Measurements from ENCODE around the gene MAGT1.
"Not testable (repeated sequence)": the region's sequence is repeated elsewhere in the genome, so short reads cannot be mapped to it uniquely, and the experiment has no call there.

MAGT1 gene

DNA sequence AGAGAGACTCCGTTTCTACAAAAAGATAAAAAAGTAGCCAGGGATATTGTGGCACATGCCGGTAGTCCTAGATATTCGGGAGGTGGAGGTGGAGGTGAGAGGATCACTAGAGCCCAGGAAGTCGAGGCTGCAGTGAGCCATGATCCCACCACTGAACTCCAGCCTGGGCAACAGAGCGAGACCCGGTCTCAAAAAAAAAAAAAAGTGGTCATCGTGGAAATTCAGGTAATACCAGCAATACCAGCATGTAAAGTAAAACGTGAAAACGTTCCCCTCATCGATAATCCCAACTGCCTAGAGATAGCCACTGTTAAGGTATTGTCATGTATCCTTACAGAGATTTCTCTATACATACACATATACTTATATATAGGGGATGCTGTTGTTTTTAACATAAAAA is 1.5 kb downstream of the MAGT1 start:
- H3K9me3 ChIP-seq = no peaks in the 10 kb centered on the region
- H3K36me3 ChIP-seq = no peaks in the 10 kb centered on the region
- DNase-seq = no peak
- intact Hi-C loops (cut with DNase I; ENCODE audit: low total_unique reads) = no loop called here
- H3K27me3 ChIP-seq = no peaks in the 10 kb centered on the region
- H3K4me3 ChIP-seq = peak overlapping the region; percentile 71 to 73
- no peak overlapping the region for H3K27ac ChIP-seq
- TF ChIP-seq CTCF (IDR thresholded peaks at IDR 0.05) = no peak
- H3K4me1 ChIP-seq = peaks cover 0 to 29% (median 0%) of the 10 kb centered on the region in 4 donors

DNA sequence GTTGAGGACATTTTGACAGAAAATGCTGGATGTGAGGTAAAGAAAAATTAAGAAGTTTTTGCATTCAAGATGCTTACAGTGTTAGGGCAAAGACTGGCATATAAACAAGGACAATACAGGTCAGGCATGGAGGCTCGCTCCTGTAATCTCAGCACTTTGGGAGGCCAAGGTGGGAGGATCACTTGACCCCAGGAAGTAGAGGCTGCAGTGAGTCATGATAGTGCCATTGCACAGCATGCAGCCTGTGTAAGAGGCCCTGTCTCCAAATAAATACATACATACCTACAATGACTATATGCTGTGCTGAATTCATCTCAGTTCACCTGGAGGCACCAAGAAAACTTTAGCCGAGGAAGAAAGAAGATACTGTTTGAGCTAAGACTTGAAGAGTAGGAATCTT is 2.3 kb downstream of the MAGT1 start:
- Histone ChIP-seq H3K4me1 (peaks cover 0 to 29% (median 0%) of the 10 kb centered on the region in 4 donors), H3K36me3 (no peaks in the 10 kb centered on the region), H3K27me3 (no peaks in the 10 kb centered on the region), H3K9me3 (no peaks in the 10 kb centered on the region), H3K4me3 (no peak overlapping the region), H3K27ac (no peak overlapping the region)
- intact Hi-C loops (cut with DNase I; ENCODE audit: low total_unique reads) = no loop called here
- TF ChIP-seq CTCF (IDR thresholded peaks at IDR 0.05) = no peak
- DNase-seq = no peak

GRCh38 chrX:77881418-77881817 is 13.8 kb downstream of the MAGT1 start:
- H3K9me3 ChIP-seq; H3K27me3 ChIP-seq; H3K36me3 ChIP-seq; intact Hi-C loops (cut with DNase I; ENCODE audit: low total_unique reads); H3K4me1 ChIP-seq; DNase-seq; H3K27ac ChIP-seq; H3K4me3 ChIP-seq: not testable (repeated sequence)

GRCh38 chrX:77875372-77875771 is 19.9 kb downstream of the MAGT1 start:
- DNase-seq = no peak
- no peak for TF ChIP-seq CTCF (IDR thresholded peaks at IDR 0.05)
- Histone ChIP-seq H3K36me3 (peaks cover 0 to 11% (median 3%) of the 10 kb centered on the region in 3 donors), H3K9me3 (no peaks in the 10 kb centered on the region), H3K4me3 (no peak overlapping the region), H3K27me3 (no peaks in the 10 kb centered on the region), H3K4me1 (no peaks in the 10 kb centered on the region), H3K27ac (no peak overlapping the region)
- intact Hi-C loops (cut with DNase I; ENCODE audit: low total_unique reads) = no loop called here

DNA sequence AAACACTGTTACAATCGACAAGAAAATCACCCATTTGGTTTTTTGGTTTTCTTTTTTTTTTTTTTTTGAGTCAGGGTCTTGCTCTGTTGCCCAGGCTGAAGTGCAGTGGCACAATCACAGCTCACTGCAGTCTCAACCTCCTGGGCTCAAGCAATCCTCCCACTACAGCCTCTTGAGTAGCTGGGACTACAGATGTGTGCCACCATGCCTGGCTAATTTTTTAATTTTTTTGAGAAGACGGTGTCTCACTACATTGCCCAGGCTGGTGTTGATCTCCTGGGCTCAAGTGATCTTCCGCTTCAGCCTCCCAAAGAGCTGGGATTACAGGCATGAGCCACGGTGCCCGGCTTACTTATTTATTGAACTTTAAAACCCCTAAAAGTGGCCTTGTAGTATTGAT is 63.7 kb downstream of the MAGT1 start:
- intact Hi-C loops (cut with DNase I; ENCODE audit: low total_unique reads); H3K27me3 ChIP-seq; DNase-seq; H3K9me3 ChIP-seq; H3K4me3 ChIP-seq; H3K4me1 ChIP-seq; H3K27ac ChIP-seq: not testable (repeated sequence)
- peaks cover 7 to 37% (median 25%) of the 10 kb centered on the region in 3 donors for H3K36me3 ChIP-seq

DNA sequence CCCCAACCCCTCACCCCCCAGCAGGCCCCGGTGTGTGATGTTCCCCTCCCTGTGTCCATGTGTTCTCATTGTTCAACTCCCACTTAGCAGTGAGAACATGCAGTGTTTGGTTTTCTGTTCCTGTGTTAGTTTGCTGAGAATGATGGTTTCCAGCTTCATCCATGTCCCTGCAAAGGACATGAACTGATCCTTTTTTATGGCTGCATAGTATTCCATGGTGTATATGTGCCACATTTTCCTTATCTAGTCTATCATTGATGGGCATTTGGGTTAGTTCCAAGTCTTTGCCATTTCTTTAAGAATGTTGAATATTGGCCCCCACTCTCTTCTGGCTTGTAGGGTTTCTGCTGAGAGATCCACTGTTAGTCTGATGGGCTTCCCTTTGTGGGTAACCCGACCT is 73.2 kb downstream of the MAGT1 start:
- H3K9me3 ChIP-seq; intact Hi-C loops (cut with DNase I; ENCODE audit: low total_unique reads); H3K4me1 ChIP-seq; H3K4me3 ChIP-seq; H3K27ac ChIP-seq; DNase-seq; H3K27me3 ChIP-seq: not testable (repeated sequence)
- peaks cover 0 to 22% (median 13%) of the 10 kb centered on the region in 3 donors for H3K36me3 ChIP-seq

GRCh38 chrX:77820091-77820727 is 75.0 kb downstream of the MAGT1 start:
- Histone ChIP-seq H3K4me3 (no peak overlapping the region), H3K36me3 (peaks cover 0 to 10% (median 6%) of the 10 kb centered on the region in 3 donors), H3K9me3 (peaks cover 0 to 7% (median 0%) of the 10 kb centered on the region in 3 donors), H3K27ac (no peak overlapping the region), H3K27me3 (no peaks in the 10 kb centered on the region), H3K4me1 (no peaks in the 10 kb centered on the region)
- DNase-seq = no peak
- no peak for TF ChIP-seq CTCF (IDR thresholded peaks at IDR 0.05)
- intact Hi-C loops (cut with DNase I; ENCODE audit: low total_unique reads) = no loop called here

Measured in tibial artery (tissue), 4 donors.